CD14-positive monocyte (primary cell): ENCODE measurements around the gene GHRL. TPM values are rescaled to one million over a fixed set of nuclear protein-coding genes. Genes with fewer than 3 reads are reported as not detected.

Source experiments
- DNase-seq, 3 donors: peaks; one replicate each; pipeline ENCODE4 v3.0.0-alpha.2; 2011 to 2022
- H2AFZ ChIP-seq: 2 replicates; pipeline ENCODE4 v1.6.0; 2012; ENCODE audit warnings: mild to moderate bottlenecking, low read depth, low read length, inconsistent platforms; ENCODE audit not compliant: insufficient read depth, poor library complexity, severe bottlenecking
- H3K27ac ChIP-seq, 2 donors: 1 replicate in 1 of 2; 2 replicates in 1 of 2; pipeline ENCODE4 v1.5.1; 2012 to 2013; ENCODE audit warnings: low read length in 2 of 2, control low read depth in 1 of 2, inconsistent platforms in 1 of 2, low read depth in 1 of 2, mild to moderate bottlenecking in 1 of 2
- H3K27me3 ChIP-seq, 2 donors: one replicate each; pipeline versions ENCODE4 v1.6.0 to v1.6.1; 2011 to 2013; ENCODE audit warnings: low read length in 2 of 2; ENCODE audit not compliant: control insufficient read depth in 2 of 2, insufficient read depth in 2 of 2
- H3K36me3 ChIP-seq, 2 donors: replicated peaks in 1 of 2; 1 replicate in 1 of 2; 2 replicates in 1 of 2; pipeline versions ENCODE4 v1.5.1 to v1.6.1; 2012 to 2013; ENCODE audit warnings: low read length in 2 of 2, control low read depth in 1 of 2, inconsistent platforms in 1 of 2, mild to moderate bottlenecking in 1 of 2; ENCODE audit not compliant: insufficient read depth in 2 of 2, control insufficient read depth in 1 of 2
- H3K4me1 ChIP-seq, 2 donors: 1 replicate in 1 of 2; 2 replicates in 1 of 2; pipeline versions ENCODE4 v1.5.1 to v1.6.1; 2012 to 2013; ENCODE audit warnings: low read length in 2 of 2, control low read depth in 1 of 2, inconsistent platforms in 1 of 2, mild to moderate bottlenecking in 1 of 2, moderate library complexity in 1 of 2; ENCODE audit not compliant: insufficient read depth in 2 of 2, control insufficient read depth in 1 of 2
- H3K4me2 ChIP-seq: replicated peaks from 2 replicates; pipeline ENCODE3; 2012; ENCODE audit warnings: low read length, moderate library complexity, mild to moderate bottlenecking; ENCODE audit not compliant: poor library complexity, severe bottlenecking; ENCODE audit errors: extremely low read depth
- H3K4me3 ChIP-seq, 3 experiments: fragments of 200-600 bp in 1 of 3; sonication (generic) in 1 of 3; replicated peaks in 1 of 3; 1 replicate in 2 of 3; 2 replicates in 1 of 3; pipeline ENCODE4 v1.5.1; 2011 to 2013; ENCODE audit warnings: low read length in 3 of 3, mild to moderate bottlenecking in 3 of 3, control low read depth in 2 of 3, low read depth in 2 of 3, inconsistent platforms in 1 of 3, moderate library complexity in 1 of 3
- H3K79me2 ChIP-seq: 2 replicates; pipeline ENCODE4 v1.6.0; 2012; ENCODE audit warnings: mild to moderate bottlenecking, control low read depth, inconsistent platforms, low read length, moderate library complexity; ENCODE audit not compliant: insufficient read depth
- H3K9ac ChIP-seq: 2 replicates; pipeline ENCODE4 v1.6.0; 2017; ENCODE audit warnings: low read length, mild to moderate bottlenecking; ENCODE audit not compliant: insufficient read depth, poor library complexity, severe bottlenecking
- H3K9me3 ChIP-seq, 2 donors: replicated peaks in 1 of 2; 1 replicate in 1 of 2; 2 replicates in 1 of 2; pipeline versions ENCODE4 v1.5.1 to v1.6.1; 2012 to 2013; ENCODE audit warnings: low read length in 2 of 2, control low read depth in 1 of 2; ENCODE audit not compliant: control insufficient read depth in 1 of 2, insufficient read depth in 1 of 2
- H4K20me1 ChIP-seq: 2 replicates; pipeline ENCODE4 v1.6.0; 2012; ENCODE audit warnings: mild to moderate bottlenecking, low read length, control low read depth, moderate library complexity; ENCODE audit not compliant: insufficient read depth
- H3K27ac Mint-ChIP-seq, 7 donors: one replicate each; pipeline ENCODE4 v1.8.0; 2020; ENCODE audit warnings: mild to moderate bottlenecking in 7 of 7, mixed read lengths in 7 of 7, moderate library complexity in 6 of 7, inconsistent platforms in 2 of 7
- H3K27me3 Mint-ChIP-seq, 3 donors: one replicate each; pipeline ENCODE4 v1.8.0; 2021 to 2022; ENCODE audit warnings: low read depth in 3 of 3, mild to moderate bottlenecking in 3 of 3, mixed read lengths in 3 of 3, moderate library complexity in 3 of 3, inconsistent platforms in 1 of 3
- H3K36me3 Mint-ChIP-seq, 2 donors: one replicate each; pipeline ENCODE4 v1.8.0; 2020; ENCODE audit warnings: mixed read lengths in 2 of 2, inconsistent platforms in 1 of 2, mild to moderate bottlenecking in 1 of 2
- H3K4me1 Mint-ChIP-seq: one replicate; pipeline ENCODE4 v1.8.0; 2020; ENCODE audit warnings: mild to moderate bottlenecking, mixed read lengths
- H3K4me3 Mint-ChIP-seq, 2 donors: one replicate each; pipeline ENCODE4 v1.8.0; 2020; ENCODE audit warnings: mild to moderate bottlenecking in 2 of 2, mixed read lengths in 2 of 2, moderate library complexity in 1 of 2
- H3K9me3 Mint-ChIP-seq, 7 donors: one replicate each; pipeline ENCODE4 v1.8.0; 2020 to 2022; ENCODE audit warnings: mixed read lengths in 7 of 7, mild to moderate bottlenecking in 6 of 7, moderate library complexity in 6 of 7, inconsistent platforms in 2 of 7
- WGBS: methylation state at CpG from one replicate; pipeline ENCODE4 v1.1.5; 2013; ENCODE audit warnings: missing lambda C conversion rate; ENCODE audit not compliant: insufficient coverage; 5-methylcytosine and 5-hydroxymethylcytosine counted together
- intact Hi-C, 2 donors: fragments of 100-400 bp; cut with micrococcal nuclease; formaldehyde crosslinking; loops; one replicate each; pipeline versions ENCODE4 v1.15.0 to v1.15.1; 2023
- polyA plus RNA-seq, 3 donors: library from polyadenylated mRNA; depleted of rRNA in 1 of 3; unstranded in 2 of 3; stranded (reverse) in 1 of 3; fragments of 300-500 nt in 2 of 3; fragments of >200 nt in 1 of 3; fragmentation: Illumina TruSeq in 2 of 3; gene quantifications; 1 replicate in 2 of 3; 2 replicates in 1 of 3; pipeline ENCODE4 v1.2.3, GENCODE V29; 2012 to 2021
- TF ChIP-seq, protein P1 (sequence below): fragments of 200-600 bp; IDR thresholded peaks from one replicate; pipeline ENCODE4 v1.8.0; 2022; ENCODE audit warnings: antibody characterized with exemption, mild to moderate bottlenecking

Gene GHRL
- polyA plus RNA-seq, 3 donors: 2.3 to 9.9 (median 7.0) TPM

DNA sequence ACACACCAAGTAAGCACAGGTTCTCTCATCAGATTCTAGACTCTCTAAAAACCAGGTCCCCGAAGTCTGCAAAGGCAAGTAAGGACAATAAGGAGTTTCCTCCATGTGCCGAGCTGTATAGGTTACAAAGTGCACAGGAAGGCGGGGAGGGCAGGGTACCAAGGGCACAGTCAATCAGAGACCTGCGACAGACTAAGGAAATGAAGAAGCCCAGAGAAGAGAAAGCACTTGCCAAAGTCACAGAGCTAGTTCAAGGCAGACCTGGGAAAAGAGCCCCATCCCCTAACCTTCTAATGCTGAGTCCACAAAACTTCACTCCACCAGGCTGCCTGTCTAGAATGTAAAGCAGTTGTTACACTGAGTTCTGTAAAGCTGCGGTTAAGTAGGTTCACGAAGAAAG lies 26.5 kb upstream of the GHRL start:
- H3K36me3 ChIP-seq: peaks cover 45 to 50% of the 10 kb centered on the region in 2 donors
- H3K9ac ChIP-seq: no peak overlapping the region
- Mint-ChIP-seq H3K36me3 (peaks cover 37 to 46% of the 10 kb centered on the region in 2 donors), H3K4me1 (peaks cover 21% of the 10 kb centered on the region), H3K27me3 (peaks cover 0 to 2% (median 0%) of the 10 kb centered on the region in 3 donors), H3K9me3 (peaks cover 0 to 3% (median 0%) of the 10 kb centered on the region in 7 donors), H3K4me3 (no peak overlapping the region), H3K27ac (peak overlapping the region in 4 of 7 donors; percentile 41 to 74 (median 72))
- no peak for DNase-seq
- H3K4me1 ChIP-seq: peaks cover 16 to 22% of the 10 kb centered on the region in 2 donors
- no peak overlapping the region for H2AFZ ChIP-seq
- H3K27me3 ChIP-seq: no peaks in the 10 kb centered on the region
- peak overlapping the region; percentile 78 for H3K4me2 ChIP-seq
- peak overlapping the region in 1 of 2 donors; percentile 94 for H3K27ac ChIP-seq
- peak overlapping the region in 1 of 3 experiments; percentile 88 for H3K4me3 ChIP-seq
- WGBS: 93% methylated on average over 3 of the region's 6 CpGs
- TF ChIP-seq, protein P1, sequence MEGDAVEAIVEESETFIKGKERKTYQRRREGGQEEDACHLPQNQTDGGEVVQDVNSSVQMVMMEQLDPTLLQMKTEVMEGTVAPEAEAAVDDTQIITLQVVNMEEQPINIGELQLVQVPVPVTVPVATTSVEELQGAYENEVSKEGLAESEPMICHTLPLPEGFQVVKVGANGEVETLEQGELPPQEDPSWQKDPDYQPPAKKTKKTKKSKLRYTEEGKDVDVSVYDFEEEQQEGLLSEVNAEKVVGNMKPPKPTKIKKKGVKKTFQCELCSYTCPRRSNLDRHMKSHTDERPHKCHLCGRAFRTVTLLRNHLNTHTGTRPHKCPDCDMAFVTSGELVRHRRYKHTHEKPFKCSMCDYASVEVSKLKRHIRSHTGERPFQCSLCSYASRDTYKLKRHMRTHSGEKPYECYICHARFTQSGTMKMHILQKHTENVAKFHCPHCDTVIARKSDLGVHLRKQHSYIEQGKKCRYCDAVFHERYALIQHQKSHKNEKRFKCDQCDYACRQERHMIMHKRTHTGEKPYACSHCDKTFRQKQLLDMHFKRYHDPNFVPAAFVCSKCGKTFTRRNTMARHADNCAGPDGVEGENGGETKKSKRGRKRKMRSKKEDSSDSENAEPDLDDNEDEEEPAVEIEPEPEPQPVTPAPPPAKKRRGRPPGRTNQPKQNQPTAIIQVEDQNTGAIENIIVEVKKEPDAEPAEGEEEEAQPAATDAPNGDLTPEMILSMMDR: no peak
- peaks cover 48% of the 10 kb centered on the region for H3K79me2 ChIP-seq
- intact Hi-C loops: no loop called here
- peaks cover 32% of the 10 kb centered on the region for H4K20me1 ChIP-seq
- no peaks in the 10 kb centered on the region for H3K9me3 ChIP-seq

DNA sequence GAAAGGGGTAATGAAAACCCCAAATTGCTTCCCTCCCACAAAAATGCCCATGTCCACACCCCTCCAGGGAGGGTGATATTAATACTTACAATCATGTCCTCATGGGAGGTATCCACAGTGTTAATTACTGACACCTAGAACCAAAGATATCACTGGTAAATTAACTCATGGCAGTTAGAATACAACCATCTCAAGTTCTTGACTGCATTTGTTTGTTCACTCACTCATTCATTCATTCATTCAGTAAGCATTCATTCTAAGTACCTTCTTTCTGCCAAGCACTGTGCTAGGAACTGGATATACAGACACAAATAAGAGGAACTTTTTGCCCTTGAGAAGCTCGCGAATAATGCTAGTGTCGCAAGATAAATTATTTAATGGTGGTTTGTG lies 25.2 kb upstream of the GHRL start:
- H3K27me3 ChIP-seq: no peaks in the 10 kb centered on the region
- no peak for DNase-seq
- intact Hi-C loops: no loop called here
- peaks cover 32% of the 10 kb centered on the region for H4K20me1 ChIP-seq
- Mint-ChIP-seq H3K27ac (peak overlapping the region in 1 of 7 donors; percentile 19), H3K27me3 (no peaks in the 10 kb centered on the region), H3K36me3 (peaks cover 46 to 59% of the 10 kb centered on the region in 2 donors), H3K9me3 (peaks cover 0 to 3% (median 0%) of the 10 kb centered on the region in 7 donors), H3K4me3 (no peak overlapping the region), H3K4me1 (peaks cover 21% of the 10 kb centered on the region)
- no peak overlapping the region for H3K4me3 ChIP-seq
- H3K9me3 ChIP-seq: no peaks in the 10 kb centered on the region
- no peak overlapping the region for H2AFZ ChIP-seq
- 87% methylated on average over 3 of the region's 3 CpGs for WGBS
- H3K36me3 ChIP-seq: peaks cover 57 to 63% of the 10 kb centered on the region in 2 donors
- TF ChIP-seq, protein P1: no peak
- H3K4me2 ChIP-seq: no peak overlapping the region
- peaks cover 16 to 22% of the 10 kb centered on the region in 2 donors for H3K4me1 ChIP-seq
- H3K9ac ChIP-seq: no peak overlapping the region
- peaks cover 48% of the 10 kb centered on the region for H3K79me2 ChIP-seq
- peak overlapping the region in 1 of 2 donors; percentile 4 for H3K27ac ChIP-seq
